NCI-H187 (cell line): ENCODE measurements around the gene PIBF1.
"Not testable (repeated sequence)": the region's sequence is repeated elsewhere in the genome, so short reads cannot be mapped to it uniquely, and the experiment has no call there.

Experiments used
- DNase-seq, 2 experiments: peaks; one replicate each; lab custom pipeline; 2025; lab: John Stamatoyannopoulos, UW

Gene PIBF1

DNA sequence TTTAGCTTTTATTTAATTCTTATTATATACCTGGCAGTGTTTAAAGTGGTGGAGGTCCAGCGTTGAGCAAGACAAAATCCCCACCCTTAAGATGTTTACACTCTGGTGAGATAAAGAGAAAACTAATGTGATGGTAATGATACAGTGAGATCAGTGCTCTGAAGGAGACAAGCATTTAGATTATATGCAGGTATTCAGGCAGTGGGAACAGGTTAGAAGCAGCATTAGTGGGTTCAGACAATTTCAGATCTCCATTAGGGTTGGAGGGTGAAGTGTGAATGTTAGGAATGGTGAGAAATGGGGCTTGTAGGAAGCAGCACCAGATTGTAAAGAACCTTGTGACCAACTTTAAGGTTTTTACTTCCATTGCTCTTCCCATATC is 39.0 kb downstream of the PIBF1 start:
- DNase-seq: no peak

DNA sequence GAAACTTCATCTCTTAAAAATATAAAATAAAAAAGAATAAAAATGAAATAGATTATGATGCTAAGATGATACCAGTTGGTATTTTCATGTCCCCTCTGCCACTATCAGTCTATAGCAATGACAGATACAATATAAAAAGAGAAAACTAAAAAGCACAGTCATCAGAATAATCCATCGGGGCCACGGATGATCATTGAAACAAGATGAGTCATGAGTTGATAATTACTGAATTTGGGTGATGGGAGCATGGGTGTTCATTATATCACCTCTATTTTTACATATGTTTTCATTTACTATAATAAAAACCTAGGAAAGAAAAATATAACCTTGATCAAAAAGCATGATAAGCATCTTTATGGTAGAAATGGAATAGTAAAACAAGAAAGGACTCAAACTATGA is 41.1 kb downstream of the PIBF1 start:
- no peak for DNase-seq

DNA sequence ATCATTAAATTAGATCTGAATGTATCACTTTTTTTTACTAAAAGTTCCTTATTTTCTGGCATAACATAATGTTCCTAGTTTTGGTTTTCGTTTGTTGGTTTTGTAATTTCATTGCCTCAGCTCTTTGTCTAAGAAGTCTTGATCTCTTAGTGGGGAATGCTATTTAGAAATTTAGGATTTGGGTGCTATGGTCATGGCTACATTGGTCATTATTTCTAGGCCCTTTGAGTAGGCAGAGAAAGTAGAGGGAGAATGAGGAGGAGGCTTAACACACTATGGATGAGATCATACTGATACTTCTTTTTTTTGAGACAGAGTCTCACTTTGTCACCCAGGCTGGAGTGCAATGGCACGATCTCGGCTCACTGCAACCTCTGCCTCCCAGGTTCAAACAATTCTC is 41.8 kb downstream of the PIBF1 start:
- DNase-seq: no peak

DNA sequence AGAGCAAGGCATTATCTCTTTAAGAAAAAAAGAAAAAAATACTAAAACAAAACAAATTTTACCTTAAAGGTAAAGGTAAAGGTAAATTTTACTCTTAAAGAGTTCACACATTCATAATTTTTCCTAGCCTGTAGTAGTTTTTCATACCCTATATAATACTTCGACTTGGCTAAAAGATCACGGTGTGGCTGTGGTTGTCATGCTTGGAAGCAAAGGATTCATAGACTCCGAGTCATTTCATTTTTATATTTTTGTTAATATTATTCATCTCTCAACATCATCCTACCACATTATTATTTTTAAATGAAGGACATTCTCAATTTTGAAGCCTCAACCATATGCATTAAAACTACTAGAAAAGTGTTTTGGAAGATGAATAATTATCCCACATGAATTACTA is 52.7 kb downstream of the PIBF1 start:
- DNase-seq: no peak

DNA sequence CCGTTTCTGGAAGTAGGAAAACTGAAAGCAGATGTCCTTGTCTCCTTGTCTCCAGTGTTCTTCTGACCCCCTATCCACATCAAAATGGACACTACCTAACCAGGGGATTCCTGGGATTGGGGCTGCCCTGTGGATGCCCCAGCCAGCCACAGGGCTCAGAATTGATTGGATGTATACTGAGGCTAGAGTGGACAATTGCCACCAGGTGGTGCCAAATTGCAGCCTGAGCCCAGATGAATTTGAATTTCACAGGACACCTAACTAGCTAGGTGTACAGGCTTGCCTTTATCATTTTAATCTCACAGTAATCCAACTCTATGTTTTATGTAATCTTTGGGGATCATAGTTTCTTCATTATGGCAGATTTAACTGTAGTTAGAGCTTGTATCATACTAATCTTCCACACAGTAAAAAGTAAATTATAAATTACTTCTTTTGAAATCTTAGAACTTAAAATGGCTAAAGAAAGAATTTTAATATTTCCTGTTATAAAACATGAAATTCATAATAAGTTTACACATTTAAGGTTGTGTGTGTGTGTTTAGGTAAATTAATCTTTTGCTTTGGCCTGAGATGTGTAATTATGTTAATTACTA is 58.0 kb downstream of the PIBF1 start:
- peak; percentile 34 to 50 for DNase-seq

DNA sequence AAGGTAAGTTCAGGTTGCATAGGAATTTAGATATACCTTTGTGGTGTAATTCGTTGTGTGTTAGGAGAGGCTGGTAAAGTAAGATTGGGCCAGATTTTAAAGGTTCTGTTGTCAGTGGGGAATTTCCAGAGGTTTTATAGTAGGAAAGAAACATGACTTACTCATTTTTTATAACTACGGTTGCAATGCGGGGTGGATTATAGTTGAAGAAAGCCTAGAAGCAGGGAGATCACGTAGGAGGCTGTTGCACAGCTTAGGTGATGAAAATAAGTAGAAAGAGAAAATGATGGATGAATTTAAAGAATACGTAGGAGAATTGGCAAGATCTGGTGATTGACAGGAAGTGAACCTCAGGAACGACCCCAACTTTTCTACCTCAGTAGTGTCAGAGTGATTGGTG is 61.1 kb downstream of the PIBF1 start:
- no peak for DNase-seq

DNA sequence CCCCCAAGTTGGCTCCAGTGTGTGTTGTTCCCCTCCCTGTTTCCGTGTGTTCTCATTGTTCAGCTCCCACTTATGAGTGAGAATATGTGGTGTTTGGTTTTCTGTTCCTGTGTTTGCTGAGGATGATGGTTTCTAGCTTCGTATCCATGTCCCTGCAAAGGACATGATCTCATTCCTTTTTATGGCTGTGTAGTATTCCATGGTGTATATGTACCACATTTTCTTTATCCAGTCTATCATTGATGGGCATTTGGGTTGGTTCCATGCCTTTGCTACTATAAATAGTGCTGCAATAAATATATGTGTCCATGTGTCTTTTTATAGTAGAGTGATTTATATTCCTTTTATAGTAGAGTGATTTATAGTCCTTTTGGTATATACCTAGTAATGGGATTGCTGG is 63.2 kb downstream of the PIBF1 start:
- DNase-seq: not testable (repeated sequence)

DNA sequence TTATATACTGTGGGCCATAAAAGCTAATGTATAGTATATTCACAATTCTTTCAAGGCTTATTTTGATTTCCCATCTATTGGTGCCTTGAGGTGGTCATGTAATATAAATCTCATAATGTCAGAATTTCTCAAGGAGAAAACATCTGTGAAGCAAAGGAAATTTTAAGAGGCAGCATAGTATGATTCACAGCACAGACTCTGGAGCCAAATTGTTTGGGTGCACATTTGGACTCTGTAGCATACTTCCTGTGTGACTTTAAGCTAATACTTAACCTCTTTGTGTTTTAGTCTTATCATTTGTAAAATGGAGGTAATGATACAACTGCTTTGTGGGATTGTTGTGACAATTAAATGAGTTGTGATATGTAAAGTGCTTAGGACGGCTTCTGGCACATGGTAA is 67.6 kb downstream of the PIBF1 start:
- DNase-seq: no peak

DNA sequence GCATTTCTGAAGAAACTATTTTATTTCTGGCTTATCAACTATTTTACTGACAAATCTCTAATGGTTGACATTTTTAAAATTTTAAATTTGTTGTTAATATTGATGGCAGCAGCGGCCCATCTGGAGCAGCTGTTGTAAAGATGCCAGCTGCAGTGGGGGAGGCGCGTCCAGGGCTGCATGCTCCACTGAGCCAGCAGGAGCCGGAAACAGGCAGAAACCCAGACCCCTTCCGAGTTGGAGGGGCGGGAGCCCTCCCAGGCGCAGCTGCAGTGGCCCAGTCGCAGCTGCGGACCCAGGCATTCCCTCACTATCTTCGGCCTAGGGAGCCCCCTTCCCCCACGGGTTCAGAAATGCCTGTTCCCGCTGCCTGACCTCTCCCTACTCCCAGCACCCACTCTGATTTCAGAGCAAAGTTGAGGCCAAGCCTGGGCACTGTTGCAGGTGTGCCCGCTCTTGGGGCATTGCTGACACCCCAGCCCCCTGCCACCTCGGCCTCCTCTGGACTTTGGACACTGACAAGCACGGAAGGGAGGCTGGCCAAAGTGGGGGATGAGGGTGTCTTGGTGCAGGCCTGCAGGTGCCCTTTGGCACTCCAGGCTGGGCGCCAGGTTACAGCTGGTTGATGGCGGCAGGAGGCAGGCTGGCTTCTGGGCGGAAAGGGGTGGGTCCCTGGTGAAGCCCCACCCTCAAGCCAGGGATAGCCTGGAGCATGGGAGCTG is 69.2 kb downstream of the PIBF1 start:
- no peak for DNase-seq

DNA sequence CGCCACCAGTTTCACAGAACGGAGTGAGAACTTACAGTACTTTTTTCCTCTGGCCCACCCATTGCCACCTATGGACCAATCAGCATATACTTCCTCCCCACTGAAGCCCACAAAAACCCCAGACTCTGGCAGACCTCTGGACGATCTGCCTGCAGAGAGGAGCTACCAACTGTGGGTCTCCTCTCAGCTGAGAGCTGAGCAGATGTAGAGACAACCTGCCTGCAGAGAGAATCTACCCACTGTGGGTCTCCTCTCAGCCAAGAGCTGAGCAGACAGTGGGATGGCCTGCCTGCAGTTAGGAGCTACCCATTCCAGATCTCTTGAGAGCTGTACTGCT is 69.7 kb downstream of the PIBF1 start:
- DNase-seq: no peak

DNA sequence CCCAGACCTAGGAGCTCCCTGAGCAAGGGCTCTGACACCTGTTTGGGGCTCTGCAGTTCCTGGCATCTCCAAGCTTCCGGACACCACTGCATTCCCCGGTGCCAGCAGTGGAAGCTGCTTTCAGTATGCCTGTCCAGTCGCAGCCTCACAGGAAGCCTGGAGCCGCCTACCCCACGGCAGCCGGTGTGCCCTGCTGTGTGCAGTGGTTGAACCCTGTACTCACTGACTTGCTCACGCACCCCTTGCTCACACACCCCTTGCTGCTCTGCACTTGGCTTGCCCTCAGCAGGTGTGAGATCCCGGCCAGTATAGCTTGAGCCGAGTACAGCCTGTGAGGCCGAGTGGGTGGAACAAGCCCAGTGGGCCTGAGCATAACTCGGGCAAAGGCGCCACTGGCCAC is 70.3 kb downstream of the PIBF1 start:
- no peak for DNase-seq

DNA sequence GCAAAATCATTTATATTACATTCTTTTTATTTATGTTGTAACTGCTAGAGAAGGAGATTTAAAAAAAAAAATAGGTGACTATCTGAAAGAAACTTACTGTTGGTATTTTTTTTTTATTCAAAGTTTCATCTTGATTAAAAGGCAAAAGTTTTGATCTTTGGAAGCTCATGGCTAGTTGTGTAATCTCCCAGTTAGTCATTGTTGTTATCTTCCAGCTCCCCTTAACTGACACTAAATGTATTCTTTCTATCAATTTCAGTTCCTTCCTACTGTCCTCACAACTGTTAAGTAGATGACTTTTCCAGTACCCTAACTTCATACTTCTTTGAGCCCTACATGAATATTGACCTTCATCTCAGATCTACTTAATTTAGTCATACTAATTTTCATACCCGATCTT is 71.1 kb downstream of the PIBF1 start:
- DNase-seq: no peak

DNA sequence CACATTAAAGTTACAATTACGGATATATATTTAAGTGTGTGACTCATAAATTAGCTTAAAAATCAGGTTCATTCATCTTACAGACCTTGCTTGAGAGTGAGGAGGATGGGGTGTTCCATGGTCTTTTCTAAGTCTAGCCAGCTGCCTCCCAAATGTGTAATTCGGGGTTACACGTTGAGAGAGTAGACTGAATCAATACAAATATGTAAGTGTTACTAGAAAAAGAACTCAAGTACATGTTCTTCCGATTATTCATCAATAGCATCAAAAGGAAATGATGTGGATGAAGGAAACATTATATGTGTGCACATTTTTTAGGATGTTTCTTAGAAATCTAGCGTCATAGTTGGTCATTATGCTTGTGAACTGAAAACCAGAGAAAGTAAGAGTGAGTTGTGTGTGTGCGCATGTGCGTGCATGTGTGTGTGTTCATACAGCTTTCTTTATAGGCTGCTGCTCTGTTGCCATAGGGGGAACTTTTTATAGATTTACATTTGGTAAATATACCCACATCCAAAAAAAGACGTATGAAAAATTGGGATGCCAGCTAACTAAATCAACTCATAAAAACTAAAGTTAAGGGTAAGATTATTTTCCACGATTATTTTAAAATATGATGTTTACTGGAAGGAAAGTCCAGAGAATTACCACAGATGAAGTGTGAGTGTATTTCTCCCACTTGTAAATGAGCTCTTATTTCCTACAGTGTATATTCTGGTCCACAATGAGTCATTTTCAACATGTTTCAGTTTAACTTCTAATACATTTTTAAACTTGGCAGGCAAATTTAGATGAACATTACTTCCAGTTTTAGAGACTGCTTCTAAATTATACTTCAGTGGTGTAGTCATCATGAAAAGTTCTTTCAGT is 82.4 kb downstream of the PIBF1 start:
- DNase-seq: no peak

DNA sequence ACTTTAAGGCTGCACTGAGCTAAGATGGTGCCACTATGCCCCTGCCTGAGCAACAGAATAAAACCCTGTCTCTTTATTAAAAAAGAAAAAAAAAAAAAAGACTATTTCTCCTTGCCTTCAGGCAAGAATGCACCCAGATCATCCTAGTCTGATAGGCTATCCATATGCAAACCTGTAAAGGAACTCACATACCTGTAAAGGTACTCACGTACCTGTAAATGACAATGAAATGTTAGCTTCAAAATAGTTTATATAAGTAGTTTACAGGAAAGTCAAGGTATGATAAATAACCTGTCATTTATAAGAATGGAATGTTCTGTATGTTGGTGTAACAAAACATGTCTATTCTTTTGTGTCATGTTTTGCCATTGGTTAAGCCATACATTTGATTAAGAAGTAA is 86.3 kb downstream of the PIBF1 start:
- DNase-seq: no peak

DNA sequence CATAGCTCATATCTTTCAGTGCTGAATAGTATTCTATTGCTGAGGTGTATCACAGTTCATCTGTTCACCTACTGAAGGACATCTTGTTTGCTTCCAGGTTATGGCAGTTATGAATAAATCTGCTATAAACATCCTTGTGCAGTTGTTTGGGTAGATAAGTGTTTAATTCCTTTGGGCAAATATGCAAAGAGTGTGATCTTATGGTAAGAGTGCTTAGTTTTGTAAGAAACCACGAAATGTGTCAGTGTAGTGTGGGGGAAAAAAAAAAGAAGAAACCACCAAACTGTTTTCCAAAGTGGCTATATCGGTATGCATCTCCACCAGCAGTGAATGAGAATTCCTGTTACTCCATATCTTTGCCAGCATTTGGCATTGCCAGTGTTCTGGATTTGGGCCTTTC is 93.3 kb downstream of the PIBF1 start:
- no peak for DNase-seq

DNA sequence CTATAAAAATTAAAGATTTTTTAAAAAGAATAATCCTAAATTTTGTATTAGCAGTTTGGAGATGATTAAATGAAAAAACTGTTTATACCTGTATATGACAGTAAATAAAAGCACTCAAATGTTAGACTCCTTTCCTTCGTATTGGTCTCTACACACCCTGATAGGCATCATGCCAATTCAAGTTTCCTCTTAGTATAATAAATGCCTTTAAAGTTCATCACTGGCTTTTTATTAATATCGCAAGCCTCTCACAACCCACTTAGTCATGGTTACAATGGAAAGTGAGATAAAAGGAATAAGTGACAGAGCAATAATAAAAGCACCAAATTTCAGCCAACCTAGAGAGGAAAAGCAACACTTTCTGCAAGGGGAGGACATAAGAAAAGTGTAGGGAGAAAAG is 102.2 kb downstream of the PIBF1 start:
- no peak for DNase-seq

DNA sequence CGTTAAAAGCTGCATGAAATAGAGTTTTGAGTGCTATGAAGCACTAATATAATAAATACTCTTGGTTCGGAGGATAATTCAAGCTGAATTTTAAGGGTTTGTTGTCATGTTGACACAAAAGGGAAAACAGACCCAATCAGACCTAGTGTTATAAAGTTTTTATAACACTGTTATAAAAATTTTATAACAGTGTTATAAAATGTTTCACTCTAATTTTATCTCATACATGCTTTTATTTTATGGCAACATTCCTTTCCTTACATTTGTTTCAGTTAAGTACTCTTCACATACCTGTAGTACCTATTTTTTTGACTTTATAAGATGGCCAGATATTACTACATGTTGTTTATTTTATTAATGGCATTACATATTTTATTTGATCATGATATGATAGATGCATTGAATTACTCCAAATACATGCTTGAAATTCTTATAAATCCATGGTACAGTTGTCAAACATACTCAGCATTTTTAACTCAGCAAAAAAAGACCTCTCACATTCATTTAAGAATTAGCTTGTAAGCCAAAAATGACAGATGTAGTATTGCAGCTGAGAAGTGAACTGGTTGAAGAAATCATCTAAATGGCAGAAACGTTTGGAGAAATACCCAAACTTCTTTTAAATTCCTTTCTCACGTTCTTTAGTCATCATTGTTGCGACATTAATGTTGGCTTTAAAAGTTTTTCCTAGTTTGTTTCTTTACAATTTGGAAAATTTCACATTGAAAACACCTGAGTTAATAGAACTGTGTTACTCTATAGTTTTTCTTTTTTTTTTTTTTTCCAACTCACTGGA is 104.5 kb downstream of the PIBF1 start:
- DNase-seq: no peak

DNA sequence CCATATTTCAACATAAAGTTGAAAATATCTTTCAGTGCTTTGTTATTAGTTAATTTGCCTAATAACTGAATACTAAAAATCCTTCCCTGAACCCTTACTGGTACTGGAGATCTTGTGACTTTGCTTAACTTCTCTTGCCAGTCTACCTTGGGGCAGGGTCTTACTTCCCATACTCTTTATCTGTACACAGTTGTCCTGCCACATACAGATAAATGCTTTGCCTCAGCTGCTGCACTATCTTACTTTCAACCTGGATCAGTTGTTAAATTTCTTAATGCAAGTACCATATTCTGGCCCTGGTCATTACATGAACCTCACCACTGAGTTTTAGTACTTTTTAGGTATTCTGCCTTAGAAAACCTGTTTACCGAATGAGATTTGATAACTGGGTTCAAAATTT is 107.6 kb downstream of the PIBF1 start:
- no peak for DNase-seq

DNA sequence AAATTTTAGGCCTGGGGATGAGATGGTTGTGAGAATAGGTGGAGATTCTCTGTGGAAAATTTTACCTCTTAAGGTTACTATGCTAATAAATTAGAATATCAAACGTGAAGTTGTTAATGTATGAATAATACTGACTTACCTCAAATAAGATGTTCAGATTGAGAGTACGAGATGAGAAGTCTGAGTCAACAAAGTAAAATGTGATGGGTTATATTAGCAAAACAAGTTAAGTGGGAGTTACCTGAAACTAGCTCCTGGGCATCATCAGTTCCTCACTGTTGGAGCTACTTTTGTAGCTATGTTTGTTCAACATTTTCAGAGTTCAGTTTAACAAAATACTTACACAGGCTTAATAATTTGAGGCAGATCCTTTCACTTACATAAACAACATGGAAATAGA is 108.6 kb downstream of the PIBF1 start:
- no peak for DNase-seq

DNA sequence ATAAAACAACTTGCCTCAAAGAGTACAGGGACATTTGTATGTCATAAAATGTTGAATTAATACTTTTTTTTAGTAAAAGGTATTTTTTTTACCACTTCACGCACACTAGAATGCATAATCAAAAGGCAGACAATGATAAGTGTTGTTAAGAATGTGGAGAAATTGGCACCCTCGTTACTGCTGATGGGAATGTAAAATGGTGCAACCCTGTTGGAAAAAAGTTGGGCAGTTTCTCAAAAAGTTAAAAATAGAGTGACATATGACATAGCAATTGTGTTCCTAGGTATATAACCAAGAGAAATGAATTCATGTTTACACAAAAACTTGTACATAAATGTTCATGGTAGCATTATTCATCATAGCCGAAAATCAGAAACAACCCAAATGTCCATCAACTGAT is 109.5 kb downstream of the PIBF1 start:
- no peak for DNase-seq

DNA sequence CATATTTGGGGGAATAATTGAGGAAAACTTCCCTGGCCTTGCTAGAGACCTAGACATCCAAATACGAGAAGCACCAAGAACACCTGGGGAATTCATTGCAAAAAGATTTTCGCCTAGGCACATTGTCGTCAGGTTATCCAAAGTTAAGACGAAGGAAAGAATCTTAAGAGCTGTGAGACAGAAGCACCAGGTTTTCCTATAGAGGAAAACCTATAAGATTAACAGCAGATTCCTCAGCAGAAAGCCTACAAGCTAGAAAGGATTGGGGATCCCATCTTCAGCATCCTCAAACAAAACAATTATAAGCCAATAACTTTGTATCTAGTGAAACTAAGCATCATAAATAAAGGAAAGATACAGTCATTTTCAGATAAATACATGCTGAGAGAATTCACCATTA is 114.9 kb downstream of the PIBF1 start:
- DNase-seq: no peak

DNA sequence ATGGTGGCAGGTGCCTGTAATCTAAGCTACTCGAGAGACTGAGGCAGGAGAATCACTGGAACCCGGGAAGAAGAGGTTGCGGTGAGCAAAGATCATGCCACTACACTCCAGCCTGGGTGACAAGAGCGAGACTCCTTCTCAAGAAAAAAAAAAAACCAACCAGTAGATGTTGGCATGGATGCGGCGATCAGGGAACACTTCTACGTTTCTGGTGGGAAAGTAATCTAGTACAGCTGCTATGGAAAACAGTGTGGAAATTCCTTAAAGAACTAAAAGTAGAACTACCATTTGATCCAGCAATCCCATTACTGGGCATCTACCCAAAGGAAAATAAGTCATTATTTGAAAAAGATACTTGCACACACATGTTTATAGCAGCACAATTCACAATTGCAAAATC is 119.6 kb downstream of the PIBF1 start:
- not testable (repeated sequence) for DNase-seq

DNA sequence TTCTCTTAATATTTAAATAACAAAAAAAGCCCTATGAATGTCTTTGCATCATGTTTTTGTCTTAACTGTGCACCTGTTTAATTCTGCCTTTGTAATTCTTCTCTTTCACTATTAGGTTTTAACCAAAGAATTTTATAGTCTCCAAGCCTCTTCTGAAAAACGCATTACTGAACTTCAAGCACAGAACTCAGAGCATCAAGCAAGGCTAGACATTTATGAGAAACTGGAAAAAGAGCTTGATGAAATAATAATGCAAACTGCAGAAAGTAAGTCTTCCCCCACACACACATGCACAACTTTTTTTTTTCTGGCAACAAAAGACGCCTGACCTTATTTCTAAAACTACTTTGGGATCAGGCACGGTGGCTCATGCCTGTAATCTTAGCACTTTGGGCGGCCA is 126.5 kb downstream of the PIBF1 start:
- no peak for DNase-seq
